NCI-H82 treated with DMSO at 0.1 percent for 48 hours (cell line): ENCODE measurements around the gene ZNF317.

Experiments
- DNase-seq: peaks from one replicate; lab custom pipeline; 2025; ENCODE audit not compliant: unreplicated experiment; lab: John Stamatoyannopoulos, UW

Gene ZNF317

DNA sequence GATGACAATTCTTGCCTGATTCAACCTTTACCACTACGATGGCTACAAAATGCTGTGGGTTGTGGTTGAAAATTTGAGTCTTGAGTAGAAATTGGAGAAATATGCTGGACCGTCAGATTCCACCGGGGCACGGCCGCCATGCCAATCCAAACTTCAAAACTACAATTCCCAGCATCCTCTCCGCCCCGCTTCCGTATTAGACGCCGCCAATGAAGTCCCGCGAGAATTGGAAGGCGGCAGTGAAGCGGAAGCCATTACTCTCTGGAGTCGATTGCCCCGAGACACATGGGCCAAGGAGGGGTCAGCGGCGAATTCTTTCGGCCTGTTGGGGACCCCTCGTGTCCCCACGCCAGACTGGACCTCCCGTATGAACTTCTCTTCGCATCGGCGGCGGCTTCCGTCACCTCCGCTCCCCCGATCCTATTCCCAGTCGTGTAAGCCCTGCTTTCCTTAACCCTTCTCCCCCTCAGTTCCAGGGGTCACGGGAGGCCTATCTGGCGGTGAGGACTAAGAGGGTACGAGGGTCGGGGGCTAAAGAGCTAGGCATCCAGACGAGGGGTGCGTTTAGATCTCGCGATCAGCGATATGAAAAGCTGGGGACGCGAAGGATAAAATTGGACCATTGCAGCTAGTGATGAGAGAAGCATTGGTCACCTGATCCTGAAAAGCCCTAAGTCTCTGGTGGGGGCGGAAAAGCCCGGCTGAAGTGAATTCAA lies at the start of gene ZNF317:
TSS of gene ZNF317 (plus strand) at position 239 of the 716 bp plus-strand sequence. CDS start 15,620 bp downstream, outside the sequence.
- DNase-seq, result peak; percentile 60

DNA sequence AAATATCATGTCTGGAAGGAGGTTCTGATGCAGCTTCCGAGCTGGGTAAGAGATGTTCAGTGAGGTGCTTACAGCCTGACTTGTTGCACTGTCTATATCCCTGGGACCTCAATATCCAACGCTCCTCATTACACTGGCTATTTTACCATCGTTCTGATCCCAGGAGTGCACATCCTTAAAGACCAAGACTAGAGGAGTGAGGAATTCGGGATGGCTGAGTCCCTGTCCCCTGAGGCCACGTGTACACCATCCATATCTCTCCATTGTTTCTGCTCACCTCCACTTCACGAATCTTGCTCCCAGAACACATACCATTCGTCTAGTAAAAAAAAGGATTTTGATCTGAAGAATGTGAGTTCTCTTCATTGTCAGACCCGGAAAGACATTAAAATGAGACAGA lies 32.8 kb upstream of the ZNF317 start, which contains the start of gene OR7G2:
TSS of gene OR7G2 (minus strand) at position 101 of the 400 bp plus-strand sequence. CDS start 4,232 bp downstream, outside the sequence.
- no peak for DNase-seq

DNA sequence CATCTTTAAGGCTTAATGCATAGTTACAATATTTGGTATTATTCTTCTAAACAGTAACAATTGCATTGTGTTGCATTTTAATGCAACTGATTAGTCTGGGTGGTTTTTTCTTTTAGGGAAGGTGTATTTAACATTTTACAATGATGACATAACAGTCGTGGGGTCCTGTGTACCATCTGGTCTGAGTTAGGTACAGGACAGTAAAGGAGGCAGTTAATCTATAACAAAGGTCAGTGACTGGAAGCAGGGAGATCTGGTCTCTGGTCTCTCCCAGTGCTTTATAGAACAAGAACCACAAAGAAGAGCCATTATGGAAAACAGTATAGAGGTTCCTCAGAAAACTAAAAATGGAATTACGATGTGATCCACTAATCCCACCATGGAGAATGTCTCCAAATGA lies 30.2 kb upstream of the ZNF317 start:
- DNase-seq, result no peak

DNA sequence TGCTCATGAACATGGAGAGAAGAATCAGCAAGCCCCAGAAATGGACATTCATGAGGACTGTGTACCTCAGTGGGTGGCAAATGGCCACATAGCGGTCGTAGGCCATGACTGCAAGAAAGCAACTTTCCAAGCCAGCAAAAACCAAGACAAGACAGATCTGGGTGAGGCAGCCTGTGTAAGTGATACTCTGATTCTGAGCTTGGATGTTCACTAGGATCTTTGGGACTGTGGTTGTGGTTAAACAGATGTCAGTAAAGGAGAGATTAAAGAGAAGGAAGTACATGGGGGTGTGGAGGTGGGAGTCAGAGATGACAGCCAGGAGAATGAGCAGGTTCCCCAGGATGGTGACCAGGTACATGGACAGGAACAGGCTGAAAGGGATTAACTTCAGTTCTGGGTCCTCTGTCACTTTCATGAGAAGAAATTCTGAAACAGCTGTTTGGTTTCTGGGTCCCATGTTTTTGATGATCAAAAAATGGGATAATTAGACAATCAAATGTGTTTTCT lies 24.8 kb upstream of the ZNF317 start, which contains the start of gene OR7G1:
TSS of gene OR7G1 (minus strand) at position 457 of the 507 bp plus-strand sequence. CDS start at position 457, 0 bp downstream.
- no peak for DNase-seq

DNA sequence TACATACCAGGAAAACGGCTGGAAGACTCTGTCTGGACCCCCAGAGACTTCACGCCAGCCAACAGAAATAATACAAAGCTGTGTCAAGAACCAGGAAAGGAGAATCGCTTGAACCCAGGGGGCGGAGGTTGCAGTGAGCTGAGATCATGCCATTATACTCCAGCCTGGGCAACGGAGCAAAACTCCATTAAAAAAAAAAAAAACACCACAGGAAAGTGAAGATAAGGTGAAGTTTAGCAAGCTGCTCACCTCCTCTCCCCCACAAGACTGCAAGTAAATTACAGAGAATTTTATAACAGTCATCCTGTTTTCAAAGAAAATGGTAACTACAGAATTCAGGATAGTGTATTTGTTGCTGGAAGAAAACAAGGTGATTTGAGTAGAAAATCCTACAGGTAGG lies 23.6 kb upstream of the ZNF317 start:
- no peak for DNase-seq

DNA sequence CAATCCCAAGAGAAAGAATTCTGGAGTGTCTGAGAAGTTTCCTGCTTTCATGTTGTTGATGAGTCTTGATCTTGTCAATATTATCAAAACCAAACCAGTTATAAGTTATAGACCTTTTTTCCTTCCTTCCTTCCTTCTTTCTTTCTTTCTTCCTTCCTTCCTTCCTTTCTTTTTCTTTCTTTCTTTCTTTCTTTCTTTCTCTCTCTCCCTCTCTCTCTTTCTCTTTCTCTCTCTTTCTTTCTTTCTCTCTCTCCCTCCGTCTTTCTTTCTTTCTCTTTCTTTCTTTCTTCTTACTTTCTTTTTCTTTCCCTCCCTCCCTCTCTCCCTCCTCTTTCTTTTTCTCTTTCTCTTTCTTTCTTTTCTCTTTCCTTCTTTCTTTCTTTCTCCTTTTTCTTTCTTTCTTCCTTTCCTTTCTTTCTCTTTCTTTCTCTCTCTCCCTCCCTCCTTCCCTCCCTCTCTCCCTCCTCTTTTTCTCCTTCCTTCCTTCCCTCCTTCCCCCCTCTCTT lies 13.2 kb upstream of the ZNF317 start, which contains the start of gene OR7G3:
TSS of gene OR7G3 (minus strand) at position 51 of the 506 bp plus-strand sequence. CDS start at position 51, 0 bp downstream.
- DNase-seq, result no peak

DNA sequence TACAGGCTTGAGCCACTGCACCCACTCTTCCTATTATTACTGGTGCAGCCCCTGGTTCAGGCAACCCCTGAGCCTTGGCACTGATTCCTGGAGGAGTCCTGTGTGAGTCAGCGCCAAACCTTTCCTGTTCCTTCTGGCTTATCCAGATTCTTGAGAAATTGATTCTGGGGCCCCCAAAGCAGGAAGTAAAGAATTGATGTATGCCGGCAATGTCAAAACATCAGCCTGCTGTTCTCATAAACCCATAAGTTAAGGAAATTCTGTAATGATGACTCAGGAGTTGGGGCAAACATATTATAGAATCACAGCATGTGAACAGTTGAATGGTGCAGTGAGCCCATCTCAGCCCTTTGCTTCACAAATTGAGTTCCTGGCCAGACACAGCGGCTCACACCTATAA lies 12.0 kb upstream of the ZNF317 start:
- no peak for DNase-seq

DNA sequence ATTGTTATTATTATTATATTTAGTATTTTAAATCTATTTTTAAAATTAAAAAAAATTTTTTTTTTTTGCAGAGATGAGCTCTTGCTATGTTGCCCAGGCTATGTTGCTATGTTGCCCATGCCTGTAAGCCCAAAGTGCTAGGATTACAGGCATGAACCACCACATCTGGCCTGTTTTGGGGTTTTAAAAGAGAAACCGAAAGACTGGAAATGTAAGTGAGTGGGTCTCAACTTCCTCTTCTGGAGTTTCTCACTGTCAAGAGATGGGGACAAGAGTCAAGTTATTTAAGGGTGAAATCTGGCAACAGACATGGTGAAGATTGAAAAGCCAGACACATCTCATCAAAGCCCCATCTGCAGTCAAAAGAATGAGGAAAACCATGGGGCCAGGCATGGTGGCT lies 9.2 kb upstream of the ZNF317 start:
- DNase-seq, result no peak

DNA sequence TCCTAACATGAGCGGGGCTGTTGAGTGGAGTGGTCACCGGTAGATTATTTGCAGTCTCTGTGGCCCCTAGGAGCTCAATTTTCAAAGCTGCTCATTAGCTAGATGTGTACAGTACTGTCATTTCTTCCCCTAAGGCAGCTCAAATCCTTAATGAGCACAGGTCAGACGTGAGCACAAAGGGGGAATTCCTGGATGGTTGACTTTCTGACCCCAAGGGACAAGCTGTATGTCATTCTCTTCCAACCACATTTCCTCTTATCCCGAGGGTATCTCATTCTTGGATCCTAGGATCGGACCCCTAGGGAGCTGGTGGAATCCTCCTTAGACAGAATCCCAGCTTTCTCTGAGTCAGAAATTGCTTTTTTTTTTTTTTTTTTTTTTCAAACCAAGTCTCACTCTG lies 7.8 kb upstream of the ZNF317 start:
- DNase-seq, result no peak

DNA sequence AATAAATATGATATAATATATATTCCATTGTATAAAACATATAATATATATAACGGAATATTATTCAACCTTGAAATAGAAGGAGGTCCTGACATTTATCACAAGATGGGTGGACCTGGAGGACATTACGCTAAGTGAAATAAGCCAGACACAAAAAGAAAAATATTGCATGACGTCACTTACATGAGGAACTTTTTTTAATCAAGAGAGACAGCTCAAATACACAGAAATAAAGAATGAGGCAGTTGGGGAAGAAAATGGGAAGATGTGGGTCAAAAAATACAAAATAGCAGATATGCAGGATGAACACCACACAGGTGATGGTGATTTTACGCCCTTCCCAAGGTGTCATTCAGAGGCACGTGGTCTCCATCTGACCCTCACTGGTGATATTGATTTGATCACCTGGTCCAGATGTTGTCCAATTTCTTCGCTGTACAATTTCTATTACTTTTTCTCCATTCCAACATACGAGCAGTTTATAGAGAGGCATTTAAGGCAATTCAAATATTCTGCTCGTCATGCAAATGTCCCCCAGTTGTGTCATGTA lies 513 bp upstream of the ZNF317 start:
- no peak for DNase-seq

DNA sequence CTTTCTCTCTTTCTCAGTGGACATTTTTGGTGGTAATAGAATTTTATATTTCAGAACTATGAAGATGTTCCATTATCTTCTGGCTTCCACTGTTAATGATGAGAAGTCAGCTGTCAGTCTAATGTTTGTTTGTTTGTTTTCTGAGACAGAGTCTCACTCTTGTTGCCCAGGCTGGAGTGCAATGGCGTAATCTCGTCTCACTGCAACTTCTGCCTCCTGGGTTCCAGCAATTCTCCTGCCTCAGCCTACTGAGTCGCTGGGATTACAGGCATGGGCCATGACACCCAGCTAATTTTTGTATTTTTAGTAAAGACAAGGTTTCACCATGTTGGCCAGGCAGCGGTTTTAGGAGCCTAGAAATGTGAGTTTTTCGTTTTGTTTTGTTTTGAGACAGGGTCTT lies 4.7 kb downstream of the ZNF317 start:
- no peak for DNase-seq

DNA sequence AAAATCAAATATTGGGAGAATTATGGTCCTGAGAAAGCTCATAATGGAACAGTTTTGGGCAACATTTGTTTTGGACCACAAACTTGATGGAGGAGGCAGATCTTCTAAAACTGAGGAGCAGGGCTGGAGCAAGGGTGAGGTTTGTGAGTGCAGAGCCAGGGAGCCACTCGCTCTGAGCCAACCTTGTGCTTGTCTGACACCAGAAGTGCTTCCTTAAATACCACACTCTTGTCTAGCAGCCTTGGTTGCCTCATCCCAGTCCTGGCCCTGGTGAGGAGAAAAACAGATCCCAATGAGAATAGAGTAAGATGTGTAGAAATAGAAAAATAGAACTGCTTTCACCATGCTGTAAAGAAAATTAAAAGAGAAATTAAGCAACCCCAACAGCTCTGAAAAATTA lies 6.7 kb downstream of the ZNF317 start:
- no peak for DNase-seq

DNA sequence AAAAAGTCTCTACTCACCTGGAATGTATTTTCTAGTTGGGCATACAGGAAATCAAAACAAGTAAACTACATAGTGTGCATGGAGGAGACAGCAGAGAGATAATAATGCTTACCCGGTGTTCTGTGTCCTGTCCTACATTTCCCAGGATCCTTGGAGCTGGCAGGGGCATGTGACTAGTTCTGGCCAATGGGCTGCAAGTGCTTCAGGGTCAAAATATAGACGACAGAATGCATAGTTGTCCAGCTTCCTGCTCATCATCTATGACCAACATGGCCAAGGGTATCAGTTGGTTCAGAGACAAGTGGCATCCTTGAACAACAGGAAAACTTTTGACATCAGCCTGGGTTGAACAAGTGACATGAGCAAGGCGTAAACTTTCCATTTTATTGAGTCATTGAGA lies 8.5 kb downstream of the ZNF317 start:
- DNase-seq, result no peak

DNA sequence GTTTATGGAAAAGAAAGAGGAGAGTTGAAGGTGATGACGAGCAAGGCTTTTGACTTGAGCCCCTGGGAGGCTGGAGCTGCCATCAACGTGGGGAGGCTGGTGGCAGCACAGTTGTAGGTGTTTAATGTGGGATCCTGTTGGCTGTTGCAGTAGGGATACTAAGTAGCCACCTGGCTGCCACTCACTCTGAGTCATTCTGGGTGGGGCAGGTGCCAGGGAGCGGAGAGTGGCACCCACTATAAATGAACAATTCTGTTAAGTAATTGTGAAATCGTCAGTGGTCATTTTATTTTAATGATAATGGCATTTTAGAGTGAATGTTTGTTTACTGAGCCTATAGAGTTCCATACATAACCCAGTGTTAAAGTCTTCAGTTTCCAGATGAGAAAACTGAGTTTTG lies 9.8 kb downstream of the ZNF317 start:
- no peak for DNase-seq

DNA sequence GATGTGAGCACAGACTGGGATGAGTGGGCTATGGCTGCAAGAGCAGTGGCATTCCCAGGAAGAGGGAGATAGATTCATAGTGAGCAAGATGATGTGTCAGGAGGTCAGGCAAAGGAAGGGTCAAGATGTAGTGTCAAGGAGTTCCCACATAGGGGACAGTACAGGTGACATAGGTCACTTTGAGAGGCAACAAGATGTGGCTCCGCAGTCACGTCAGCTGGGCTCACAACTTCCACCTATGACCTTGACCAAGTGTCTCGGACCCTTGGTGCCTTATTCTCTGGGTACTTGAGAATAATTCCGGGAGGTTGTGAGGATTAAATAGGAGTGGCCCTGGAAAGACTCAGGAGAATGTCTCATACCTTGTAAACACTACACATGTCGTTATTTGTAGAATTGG lies 10.5 kb downstream of the ZNF317 start:
- DNase-seq, result no peak

DNA sequence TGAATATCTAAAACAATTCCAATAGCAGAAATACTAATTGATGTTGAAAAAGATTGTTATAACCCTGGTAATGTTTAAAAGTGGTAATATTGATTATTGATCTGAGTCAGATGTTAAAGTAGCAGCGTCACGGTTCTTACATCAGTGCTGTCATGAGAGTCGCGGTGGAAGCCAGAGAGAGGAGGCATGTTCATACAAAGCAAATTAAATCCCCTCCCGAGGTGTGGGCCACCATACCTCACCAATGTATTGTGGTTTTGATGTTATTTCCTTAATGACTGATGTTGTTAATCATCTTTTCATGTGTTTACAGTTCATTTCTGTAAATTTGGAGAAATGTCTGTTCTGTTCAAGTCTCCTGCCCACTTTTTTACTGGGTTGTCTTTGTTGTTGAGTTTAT lies 11.2 kb downstream of the ZNF317 start:
- no peak for DNase-seq

DNA sequence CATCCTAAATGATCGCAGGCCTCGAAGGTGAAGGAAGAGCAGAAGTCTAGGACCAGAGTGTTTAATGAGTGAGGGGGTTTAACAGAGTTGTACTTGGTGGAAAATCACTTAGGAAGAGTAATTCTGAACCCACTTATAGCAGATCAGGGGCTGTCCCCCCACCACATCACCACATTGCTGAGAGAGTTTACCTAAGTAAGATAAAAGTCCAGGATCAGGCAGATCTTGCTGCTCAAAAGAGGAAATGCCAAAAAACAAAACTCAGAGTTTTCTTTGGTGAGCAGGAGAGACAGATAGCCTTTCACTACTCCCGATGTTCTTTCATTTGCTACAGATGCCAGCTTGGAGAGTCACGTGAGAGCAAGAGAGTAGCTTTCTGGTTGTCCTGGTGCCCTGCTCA lies 15.4 kb downstream of the ZNF317 start:
- DNase-seq, result no peak

DNA sequence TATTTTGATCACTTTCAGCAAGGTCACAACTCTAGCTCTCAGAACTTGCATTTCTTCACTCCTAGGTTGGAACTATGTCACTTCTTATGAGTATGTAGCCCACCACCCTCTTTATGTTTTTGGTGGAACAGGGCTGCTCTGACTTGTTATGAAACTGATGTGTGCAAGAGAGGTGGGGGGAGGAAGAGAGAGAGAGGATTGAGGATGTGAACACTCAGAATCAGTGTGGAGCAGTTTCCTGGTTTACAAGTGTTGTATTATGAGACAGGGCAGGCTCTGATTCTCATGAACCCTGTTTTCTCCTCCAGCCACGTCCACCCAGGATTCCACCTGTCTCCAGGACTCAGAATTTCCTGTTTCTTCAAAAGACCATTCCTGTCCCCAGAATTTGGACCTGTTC lies 16.1 kb downstream of the ZNF317 start:
- DNase-seq, result no peak

DNA sequence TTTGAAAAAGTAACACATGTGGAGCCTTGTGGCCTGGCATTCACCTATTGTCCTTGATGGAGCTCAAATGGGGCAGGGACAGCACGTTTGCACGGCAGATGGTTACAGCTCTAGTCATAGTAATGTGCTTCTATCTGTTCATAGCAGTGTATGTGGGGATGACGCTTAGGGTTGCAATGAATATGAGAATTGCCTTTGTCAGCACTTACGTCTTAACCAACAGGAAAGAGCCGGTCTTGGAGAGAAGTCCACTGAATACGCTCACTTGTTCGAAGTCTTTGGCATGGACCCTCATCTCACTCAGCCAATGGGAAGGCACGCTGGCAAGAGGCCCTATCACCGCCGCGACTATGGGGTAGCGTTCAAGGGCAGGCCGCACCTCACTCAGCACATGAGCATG lies 19.7 kb downstream of the ZNF317 start:
- no peak for DNase-seq

DNA sequence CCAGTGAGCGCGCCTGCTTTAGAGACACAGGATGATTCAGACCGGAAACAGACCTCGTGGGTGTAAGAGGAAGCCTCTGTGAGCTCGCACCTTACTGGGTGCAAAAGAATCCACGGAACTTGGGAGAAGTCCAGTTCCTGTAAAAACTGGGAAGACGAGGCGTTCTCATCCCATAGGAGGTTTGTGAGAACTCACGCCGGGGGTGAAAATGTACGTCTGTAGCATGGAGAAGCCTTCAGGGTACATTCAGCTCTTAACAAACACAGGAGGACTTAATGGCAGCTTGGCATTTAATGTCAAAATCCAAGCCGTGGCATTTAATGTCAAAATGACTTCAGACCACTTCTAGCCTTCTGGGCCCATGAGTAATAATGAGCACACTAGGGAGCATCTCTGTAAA lies 21.2 kb downstream of the ZNF317 start:
- DNase-seq, result no peak

DNA sequence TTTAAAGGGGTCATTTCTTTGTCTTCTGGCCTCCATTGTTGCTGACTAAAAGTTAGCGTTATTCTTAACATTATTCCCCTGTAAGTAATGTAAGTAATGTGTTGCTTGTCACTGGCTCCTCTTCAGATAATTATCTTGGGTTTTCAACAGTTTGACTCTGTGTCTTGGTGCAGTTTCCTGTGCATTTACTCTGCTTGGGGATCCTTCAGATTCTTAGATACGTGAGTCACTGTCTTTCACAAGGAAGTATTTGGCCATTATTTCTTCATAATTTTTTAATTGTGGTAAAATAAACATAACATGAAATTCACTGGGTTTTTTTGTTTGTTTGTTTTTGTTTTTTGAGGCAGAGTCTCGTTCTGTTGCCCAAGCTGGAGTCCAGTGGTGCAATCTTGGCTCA lies 25.1 kb downstream of the ZNF317 start:
- DNase-seq, result no peak

DNA sequence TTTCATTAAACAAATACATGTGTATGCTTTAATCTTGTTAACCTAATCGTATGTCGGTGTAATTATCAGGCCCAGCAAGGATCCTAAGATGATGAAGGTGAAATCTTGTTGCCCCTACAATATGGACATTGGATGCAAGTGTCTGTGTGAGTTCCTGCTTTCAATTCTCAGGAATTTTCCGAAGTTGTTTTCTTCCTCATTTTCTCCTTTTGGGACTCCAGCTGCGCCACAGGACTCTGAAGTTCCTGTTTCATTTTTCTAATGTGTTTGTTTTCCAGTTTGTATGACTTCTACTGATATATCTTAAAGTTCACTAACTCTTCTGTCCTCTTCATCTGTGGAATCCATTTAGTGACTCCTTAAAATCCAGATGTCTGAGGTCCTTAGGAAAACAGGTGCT lies 26.6 kb downstream of the ZNF317 start:
- DNase-seq, result no peak
